Measurements from ENCODE around the gene FKBP1A.

DNA sequence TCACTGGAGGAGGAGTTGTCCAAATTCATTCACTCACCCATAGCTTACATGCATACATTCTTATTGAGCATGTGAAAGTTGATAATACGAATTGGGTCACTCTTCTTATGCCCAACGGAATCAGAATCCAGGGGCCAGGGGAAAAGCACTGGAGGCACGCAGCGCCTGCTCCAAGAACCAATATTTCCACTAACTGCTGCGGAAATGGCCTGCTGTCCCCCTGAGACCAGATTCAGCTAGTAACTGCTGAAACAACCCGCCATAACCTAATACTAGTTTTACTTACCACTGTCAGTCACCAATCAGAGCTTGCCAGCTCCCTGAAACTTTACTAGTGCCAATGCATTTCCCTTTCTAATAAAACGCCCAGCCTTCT lies 641 bp upstream of the FKBP1A start:
- TF ChIP-seq SPI1 (IDR thresholded peaks at IDR 0.05; ENCODE audit: low read depth, low read length) (no peak), POLR2AphosphoS5 (IDR thresholded peaks at IDR 0.05; ENCODE audit: low read depth, low read length) (no peak)

Data from GM12891 (cell line).